CD4-positive, alpha-beta T cell treated with Interleukin-15 for 4 hours (primary cell): Measurements from ENCODE around the gene CD96.
"Not testable (repeated sequence)": the region's sequence is repeated elsewhere in the genome, so short reads cannot be mapped to it uniquely, and the experiment has no call there.

Experiments used
- DNase-seq: peaks from one replicate; pipeline ENCODE4 v3.0.0-alpha.2; 2020; ENCODE audit warnings: low spot score

The CD96 gene

DNA sequence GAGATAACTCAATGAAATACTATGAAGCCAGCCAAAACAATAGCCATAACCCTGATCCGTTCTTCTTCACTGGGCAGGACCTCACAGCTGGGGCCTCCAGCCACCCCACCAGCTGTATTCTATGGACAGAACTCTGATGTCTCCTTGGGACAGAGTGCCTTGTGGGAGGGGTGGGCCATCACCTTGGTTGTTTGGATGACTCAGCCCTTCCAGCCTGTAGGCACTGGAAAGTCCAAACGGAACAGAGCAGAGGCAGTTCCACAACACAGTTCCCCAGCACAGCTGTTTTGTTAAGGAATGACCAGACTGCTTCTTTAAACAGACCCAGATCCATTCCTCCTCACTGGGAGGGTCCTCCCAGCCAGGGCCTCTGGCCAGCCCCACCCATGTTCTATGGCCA, 85.1 kb downstream of the CD96 start:
- no peak for DNase-seq

DNA sequence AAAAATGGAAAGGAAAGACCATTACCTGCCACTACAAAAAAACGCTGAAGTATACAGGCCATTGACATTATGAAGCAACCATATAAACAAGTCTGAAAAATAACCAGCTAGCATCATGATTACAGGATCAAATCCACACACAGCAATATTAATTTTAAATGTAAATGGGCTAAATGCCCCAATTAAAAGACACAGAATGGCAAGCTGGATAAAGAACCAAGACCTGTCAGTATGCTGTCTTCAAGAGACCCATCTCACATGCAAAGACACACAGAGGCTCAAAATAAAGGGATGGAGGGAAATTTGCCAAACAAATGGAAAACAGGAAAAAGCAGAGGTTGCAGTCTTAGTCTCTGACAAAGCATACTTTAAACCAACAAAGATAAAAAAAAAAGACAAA, 87.0 kb downstream of the CD96 start:
- DNase-seq = not testable (repeated sequence)

DNA sequence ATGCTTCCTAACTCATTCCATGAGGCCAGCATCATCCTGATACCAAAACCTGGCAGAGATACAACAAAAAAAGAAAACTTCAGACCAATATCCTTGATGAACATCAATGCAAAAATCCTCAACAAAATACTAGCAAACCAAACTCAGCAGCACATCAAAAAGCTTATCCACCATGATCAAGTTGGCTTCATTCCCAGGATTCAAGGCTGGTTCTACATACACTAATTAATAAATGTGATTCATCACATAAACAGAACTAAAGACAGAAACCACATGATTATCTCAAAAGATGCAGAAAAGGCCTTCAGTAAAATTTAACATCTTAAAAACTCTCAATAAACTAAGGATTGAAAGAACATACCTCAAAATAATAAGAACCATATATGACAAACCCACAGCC, 88.6 kb downstream of the CD96 start:
- DNase-seq = not testable (repeated sequence)

GRCh38 chr3:111635403-111635802, 93.4 kb downstream of the CD96 start:
- DNase-seq = no peak

DNA sequence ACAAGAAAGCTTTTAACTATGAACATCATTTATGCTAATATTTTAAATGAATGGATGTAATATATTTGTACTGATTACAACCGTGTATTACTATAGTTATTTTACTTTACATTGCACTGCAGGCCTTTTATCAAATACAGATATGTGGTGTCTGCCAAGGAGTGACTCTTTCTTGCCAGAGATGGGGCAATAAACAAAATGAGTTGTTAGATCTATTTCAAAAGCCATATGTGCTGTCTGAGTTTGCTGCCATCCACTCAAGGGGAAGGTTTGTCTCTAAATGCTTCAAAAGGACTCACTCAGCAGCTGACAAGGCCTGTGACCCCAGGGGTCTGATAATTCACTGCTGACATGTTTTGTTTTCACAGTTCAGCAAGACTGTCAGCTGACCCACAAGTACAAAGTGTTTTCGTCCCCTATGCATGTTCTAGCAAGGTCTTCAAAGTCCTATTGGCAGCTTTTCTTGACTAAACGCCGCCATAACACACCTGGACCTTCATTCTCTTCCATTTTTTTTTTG, 94.4 kb downstream of the CD96 start:
- no peak for DNase-seq

DNA sequence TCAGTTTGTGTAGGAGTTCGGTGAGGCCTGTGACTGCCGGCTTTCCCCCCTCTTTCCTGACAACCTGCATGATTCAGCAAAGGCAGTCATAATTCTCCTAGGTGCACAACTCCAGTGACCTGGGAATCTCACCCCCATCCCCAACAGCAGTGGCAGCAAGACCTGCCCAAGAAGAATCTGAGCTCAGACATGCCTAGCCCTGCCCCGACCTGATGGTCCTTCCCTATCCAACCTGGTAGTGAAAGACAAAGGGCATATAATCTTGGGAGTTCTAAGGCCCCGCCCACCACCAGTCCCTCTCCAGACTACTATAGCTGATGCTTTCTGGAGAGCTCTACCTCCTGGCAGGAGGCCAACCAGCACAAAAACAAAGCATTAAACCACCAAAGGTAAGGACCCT, 97.3 kb downstream of the CD96 start:
- DNase-seq = no peak

DNA sequence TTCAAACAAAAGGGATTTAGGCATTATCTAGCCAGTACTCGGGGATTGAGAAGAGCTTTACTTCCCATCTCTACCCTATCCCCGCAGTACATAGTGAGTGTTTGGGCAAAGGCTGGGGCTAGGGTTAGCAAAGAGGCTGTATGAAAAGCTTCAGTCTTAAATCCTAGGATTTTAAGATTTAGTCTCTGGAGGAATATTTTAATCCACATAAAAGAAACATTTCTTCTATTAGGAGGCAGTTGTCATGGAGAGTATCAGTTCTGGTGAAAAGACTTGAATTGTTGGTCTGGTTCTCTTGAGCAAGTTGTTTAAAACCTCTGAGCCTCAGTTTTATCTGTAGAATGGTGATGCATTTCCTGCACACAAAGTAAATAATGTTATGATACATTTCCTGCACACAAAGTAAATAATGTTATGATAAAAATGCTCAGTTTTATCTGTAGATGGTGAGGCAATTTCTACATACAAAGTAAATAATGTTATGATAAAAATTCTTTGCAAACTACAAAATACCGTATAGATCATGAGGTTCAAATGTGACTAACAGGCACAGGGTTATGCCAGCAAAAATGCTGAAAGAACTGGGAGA, 107.1 kb downstream of the CD96 start:
- DNase-seq = no peak

DNA sequence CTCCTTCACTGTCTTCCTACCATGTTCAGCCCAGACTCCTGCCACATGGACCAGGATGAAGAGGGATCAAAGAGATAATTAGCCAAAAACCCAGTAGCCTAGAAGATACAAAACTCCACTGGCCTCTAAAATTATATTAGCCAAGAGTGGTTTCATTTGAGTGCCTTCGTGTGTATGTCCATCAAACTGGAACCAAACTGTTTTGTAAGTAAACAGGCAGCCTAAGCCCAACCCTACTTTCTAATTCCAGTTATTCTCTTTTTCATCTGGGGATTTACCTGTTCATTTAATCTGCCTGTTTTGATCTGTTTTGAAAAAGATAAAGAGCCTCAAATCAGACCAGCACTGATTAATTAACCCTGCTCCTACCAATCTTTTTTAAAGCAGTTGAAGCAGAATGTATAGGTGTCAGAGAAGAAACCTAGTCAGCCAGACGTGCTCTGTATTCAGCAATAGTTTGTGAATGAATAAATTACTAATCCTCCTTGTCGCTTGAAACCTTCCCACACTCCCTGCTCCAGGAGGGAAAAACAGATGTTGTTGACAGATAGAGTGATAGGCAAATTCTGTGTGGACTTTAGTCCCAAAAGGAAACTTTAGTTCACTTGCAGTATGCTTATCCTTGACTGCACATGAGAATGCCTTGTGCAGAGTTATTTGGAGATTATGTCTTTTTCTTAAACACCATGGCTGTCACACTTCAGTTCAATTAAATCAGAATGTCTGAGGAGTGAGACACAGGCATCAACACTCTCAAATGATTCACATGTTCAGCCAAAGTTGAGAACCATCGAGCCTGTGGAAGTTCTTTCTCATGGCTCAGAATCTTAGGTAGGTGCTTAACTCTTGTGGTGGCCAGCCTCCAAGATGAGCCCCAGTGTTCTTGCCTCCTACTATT, 108.6 kb downstream of the CD96 start:
- no peak for DNase-seq

DNA sequence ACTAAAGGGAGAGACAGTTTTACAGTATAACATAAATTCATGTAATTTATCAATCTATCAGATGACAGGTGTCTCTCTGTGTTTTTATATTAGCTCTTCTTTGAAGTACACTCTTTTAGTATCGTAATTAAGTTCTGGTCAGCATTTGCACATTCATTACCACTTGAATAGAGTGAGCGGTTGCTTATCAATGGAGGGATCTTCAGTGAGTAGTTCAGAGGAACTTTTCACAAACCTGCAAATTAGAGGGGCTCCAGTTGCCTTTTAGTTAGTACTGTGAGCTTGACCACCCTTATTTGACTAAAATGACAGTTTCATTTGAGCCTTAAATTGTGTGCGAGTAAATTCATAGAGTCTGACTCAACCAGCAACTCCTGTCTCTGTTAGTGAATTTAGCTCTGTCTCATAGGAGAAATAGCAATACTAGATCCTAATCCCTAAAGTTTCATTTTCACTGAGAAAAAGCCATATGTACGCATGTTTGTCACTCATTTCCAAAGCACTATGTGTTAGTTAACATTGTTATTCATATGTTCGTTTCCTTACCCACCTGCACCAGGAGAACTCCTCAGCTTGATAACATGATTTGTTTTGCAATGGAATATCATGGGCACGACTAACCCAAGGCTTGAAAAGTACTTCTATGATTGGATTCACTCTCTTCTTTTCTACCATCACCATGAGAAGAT, 110.6 kb downstream of the CD96 start:
- DNase-seq = no peak

DNA sequence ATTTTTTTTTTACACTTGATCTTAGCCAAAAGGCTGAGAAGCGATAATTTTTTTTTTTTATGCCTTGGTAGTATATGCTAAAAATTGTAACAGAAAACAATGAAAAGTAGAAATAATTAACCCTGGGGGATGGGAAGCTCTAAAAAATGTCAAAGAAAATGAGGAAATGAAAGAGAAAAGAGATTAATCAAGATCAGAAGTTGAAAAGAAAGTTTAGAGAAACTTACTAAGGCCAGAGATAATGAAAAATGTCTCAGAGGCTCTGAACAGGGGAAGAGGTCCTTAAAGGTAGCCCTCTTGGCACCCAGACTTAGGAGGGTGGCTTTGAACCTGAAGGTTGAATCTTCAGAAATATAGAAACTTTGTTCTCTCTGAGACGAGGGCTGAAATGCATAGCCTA, 111.8 kb downstream of the CD96 start:
- no peak for DNase-seq

GRCh38 chr3:111662012-111662411, 120.0 kb downstream of the CD96 start:
- no peak for DNase-seq

DNA sequence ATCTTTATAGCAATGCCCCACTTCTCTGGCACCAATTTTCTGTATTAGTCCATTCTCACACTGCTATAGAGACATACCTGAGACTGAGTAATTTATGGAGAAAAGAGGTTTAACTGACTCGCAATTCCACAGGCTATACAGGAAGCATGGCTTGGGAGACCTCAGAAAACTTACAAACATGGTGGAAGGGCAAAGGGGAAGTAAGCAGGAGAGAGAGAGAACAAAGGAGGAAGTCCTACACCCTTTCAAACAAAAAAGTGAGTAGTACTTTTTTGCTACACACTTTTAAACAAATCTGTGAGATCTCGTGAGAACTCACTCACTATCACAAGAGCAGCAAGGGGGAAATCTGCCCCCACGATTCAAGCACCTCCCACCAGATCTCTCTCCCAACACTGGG, 120.9 kb downstream of the CD96 start:
- DNase-seq = no peak

GRCh38 chr3:111666041-111666735, 124.2 kb downstream of the CD96 start:
- DNase-seq = no peak

DNA sequence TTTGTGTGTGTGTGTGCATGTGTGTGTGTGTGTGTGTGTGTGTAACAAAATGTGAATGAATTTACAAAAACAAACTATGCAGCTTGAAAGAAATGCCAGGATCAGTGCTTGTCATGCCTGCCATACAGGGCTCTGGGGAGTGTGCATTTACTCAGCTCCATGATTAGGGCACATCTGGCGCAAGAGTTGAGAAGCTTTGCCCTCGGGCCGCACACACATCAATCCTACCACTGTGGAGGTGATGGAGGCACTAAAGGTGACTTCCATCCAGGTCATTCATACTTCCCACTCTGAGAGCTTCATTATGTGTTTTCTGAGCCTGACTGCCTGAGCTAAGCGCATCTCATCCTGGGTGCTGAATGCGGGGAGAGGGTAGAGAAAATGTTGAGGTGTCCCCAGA, 125.2 kb downstream of the CD96 start:
- DNase-seq = no peak

DNA sequence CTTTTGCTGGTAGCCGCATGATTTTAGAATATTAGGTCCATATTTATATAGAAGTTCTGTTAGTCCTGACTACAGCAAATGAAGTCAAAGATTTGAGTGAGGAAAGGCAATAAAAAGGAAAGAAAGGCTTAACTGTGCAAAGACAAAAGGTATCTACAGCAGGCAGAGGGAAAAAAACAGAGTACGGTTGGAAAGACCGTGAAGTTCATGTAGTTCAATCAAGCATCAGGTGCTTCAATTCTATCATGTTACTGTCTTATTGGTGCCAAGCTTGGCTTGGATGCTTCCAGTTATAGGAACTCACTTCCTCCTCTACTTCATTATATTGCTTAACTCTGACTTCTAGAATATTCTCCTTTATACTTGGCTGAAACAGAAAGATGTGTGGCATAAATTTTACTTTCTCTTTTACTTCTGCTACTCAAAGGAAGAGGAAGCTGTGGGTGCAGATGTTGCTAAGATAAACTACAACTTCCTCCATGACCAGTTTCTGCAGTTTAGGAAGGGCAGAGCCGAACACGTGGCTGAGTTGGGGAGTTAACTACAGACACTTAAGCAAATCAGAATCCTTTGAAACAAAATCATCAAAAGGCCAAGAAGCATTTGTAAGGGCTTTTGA, 125.7 kb downstream of the CD96 start:
- peak; percentile 83 for DNase-seq

DNA sequence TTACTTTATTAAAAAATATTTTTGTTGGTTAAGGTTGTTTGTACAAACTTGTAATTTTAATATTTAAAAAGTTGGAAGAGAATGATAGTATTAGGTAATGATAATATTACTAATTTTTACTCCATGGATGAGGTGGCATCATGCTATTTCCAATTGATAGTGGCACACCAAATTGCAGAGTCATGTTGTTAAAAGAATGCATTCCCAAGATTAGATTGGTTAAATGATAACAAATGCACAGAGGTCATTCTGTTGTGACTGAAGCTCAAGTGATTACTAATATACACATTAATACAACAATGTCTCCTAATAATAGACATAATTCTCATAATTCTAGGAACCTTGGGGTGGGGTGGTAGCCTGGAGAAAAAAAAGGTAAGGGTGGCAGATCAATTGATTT, 126.3 kb downstream of the CD96 start:
- no peak for DNase-seq

GRCh38 chr3:111668888-111669488, 127.0 kb downstream of the CD96 start:
- peak; percentile 52 for DNase-seq

- no peak for DNase-seq
Measured at GRCh38 chr3:111669926-111670630, 128.1 kb downstream of the CD96 start.

- not testable (repeated sequence) for DNase-seq
Measured at GRCh38 chr3:111672461-111672860, 130.5 kb downstream of the CD96 start.

DNA sequence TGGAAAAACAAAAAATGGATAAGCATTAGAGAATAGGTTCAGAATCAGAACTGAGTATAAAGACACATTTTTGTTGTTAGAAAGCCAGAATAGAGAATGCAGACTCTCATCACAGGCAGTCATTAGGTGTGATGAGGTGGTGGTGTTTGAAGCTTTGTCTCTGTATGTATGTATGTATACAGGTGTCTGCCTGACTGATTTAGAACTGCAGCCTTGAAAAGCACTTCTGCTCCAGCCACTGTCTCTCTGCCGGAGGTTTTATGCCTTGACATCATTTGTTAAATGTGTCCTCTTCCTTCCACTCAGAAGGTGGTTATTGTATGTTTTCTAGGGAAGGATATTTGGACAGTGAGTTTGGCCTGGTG, 133.8 kb downstream of the CD96 start:
- DNase-seq = no peak
